Mucosa of rectum (tissue), 2 donors: ENCODE data around the gene USP12.
"Not testable (repeated sequence)": the region's sequence is repeated elsewhere in the genome, so short reads cannot be mapped to it uniquely, and the experiment has no call there.

ENCODE experiments used
- H3K27ac ChIP-seq, 2 donors: one replicate each; pipeline ENCODE4 v1.7.0; 2013; ENCODE audit warnings: inconsistent platforms in 2 of 2, low read depth in 2 of 2, low read length in 2 of 2
- H3K27me3 ChIP-seq, 2 donors: one replicate each; pipeline ENCODE4 v1.7.0; 2013; ENCODE audit warnings: low read length in 2 of 2; ENCODE audit not compliant: control insufficient read depth in 2 of 2, insufficient read depth in 2 of 2
- H3K36me3 ChIP-seq, 2 donors: one replicate each; pipeline ENCODE4 v1.7.0; 2013; ENCODE audit warnings: low read length in 2 of 2; ENCODE audit not compliant: control insufficient read depth in 2 of 2, insufficient read depth in 2 of 2
- H3K4me1 ChIP-seq, 2 donors: one replicate each; pipeline ENCODE4 v1.7.0; 2013; ENCODE audit warnings: low read length in 2 of 2, mild to moderate bottlenecking in 1 of 2; ENCODE audit not compliant: control insufficient read depth in 2 of 2, insufficient read depth in 2 of 2
- H3K4me3 ChIP-seq, 2 donors: one replicate each; pipeline ENCODE4 v1.7.0; 2013; ENCODE audit warnings: low read length in 2 of 2
- H3K9ac ChIP-seq, 2 donors: one replicate each; pipeline ENCODE4 v1.7.0; 2013; ENCODE audit warnings: low read length in 2 of 2, low read depth in 1 of 2, mild to moderate bottlenecking in 1 of 2
- H3K9me3 ChIP-seq, 2 donors: one replicate each; pipeline ENCODE4 v1.7.0; 2013; ENCODE audit warnings: low read length in 2 of 2; ENCODE audit not compliant: control insufficient read depth in 2 of 2
- donor health status: healthy.
- donor health status: Normal muscosa, but diverticular disease.

The USP12 gene

DNA sequence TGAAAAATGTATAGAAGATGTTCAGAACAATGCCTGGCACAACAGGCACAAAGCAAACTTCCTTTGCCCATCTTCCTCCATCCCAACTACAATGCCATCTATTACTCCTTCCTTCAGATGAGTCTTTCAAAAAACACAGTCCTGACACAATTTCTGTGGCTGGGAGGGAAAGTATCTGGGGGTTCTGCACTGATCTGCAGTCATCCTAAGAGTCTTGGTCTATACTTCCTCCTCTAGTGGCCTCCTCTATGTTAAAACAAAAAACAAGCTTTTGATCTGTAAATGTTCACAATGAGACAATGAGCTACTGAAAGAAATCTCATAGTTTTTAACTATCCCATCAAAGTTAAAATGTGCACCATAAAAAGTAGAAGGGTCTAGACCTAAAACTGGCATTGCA is 44.8 kb downstream of the USP12 start:
- Histone ChIP-seq H3K4me3 (no peak overlapping the region), H3K27me3 (no peaks in the 10 kb centered on the region), H3K27ac (no peak overlapping the region), H3K9ac (no peak overlapping the region), H3K4me1 (peaks cover 0 to 3% of the 10 kb centered on the region in 2 donors), H3K9me3 (no peaks in the 10 kb centered on the region), H3K36me3 (no peaks in the 10 kb centered on the region)

DNA sequence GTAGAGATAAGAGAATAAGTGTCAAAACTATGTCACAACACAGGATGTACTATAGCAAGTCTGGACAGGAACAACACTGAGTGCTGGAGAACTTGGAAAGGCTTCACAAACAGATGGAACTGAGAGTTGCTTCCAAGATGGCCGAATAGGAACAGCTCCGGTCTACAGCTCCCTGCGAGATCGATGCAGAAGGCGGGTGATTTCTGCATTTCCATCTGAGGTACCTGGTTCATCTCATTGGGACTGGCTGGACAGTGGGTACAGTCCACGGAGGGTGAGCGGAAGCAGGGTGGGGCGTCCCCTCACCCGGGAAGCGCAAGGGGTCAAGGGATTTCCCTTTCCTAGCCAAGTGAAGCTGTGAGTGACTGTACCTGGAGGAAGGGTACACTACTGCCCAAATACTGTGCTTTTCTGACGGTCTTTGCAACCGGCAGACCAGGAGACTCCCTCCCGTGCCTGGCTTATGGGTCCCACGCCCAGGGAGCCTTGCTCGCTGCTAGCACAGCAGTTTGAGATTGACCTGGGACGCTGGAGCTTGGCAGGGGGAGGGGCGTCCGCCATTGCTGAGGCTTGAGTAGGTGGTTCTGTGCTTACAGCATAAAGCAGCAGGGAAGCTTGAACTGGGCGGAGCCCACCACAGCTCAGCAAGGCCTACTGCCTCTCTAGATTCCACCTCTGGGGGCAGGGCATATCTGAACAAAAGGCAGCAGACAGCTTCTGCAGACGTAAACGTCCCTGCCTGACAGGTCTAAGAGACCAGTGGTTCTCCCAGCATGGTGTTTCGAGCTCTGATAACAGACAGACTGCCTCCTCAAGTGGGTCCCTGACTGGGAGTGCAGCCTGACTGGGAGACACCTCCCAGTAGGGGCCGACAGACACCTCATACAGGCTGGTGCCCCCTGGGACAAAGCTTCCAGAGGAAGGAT is 46.0 kb downstream of the USP12 start:
- no peaks in the 10 kb centered on the region for H3K9me3 ChIP-seq
- H3K9ac ChIP-seq, result no peak overlapping the region
- H3K4me3 ChIP-seq, result no peak overlapping the region
- H3K36me3 ChIP-seq, result no peaks in the 10 kb centered on the region
- no peak overlapping the region for H3K27ac ChIP-seq
- no peaks in the 10 kb centered on the region for H3K4me1 ChIP-seq
- no peaks in the 10 kb centered on the region for H3K27me3 ChIP-seq

DNA sequence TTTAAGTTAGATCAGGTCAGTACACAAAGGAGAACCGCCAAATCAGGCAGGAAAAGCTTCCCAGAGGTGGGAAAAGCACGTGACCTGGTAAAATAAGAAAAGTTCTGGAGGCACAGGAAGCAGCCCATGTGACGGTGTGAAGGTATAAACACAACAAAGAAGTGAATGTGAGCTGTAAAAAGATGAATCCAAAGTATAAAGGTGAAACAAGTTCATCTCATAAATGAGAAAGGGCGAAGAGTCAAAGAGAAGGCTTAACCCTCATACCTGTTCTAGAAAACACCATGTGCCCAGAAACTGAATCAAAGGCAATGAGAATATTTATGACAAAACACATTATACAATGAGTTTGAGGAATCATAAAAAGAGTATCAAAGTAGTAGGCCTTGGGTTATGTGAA is 47.0 kb downstream of the USP12 start:
- H3K27ac ChIP-seq, result no peak overlapping the region

DNA sequence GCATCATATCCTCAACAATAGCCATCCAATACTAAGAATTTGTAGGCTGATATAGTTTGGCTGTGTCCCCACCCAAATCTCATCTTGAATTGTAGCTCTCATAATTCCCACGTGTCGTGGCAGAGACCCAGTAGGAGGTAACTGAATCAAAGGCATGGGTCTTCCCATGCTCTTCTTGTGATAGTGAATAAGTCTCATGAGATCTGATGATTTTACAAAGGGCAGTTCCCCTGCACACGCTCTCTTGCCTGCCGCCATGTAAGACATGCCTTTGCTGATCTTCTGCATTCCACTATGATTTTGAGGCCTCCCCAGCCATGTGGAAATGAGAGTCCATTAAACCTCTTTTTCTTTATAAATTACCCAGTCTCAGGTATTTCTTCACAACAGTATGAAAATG is 48.2 kb downstream of the USP12 start:
- H3K36me3 ChIP-seq, H3K27ac ChIP-seq, H3K9me3 ChIP-seq, H3K27me3 ChIP-seq, H3K4me1 ChIP-seq, H3K4me3 ChIP-seq, H3K9ac ChIP-seq: not testable (repeated sequence)

More for the DNA sequence above, 47.0 kb downstream of the USP12 start:
- H3K4me1 ChIP-seq, result no peaks in the 10 kb centered on the region
- H3K9me3 ChIP-seq, result no peaks in the 10 kb centered on the region
- H3K4me3 ChIP-seq, result no peak overlapping the region
- no peak overlapping the region for H3K9ac ChIP-seq
- H3K36me3 ChIP-seq, result no peaks in the 10 kb centered on the region
- H3K27me3 ChIP-seq, result no peaks in the 10 kb centered on the region

DNA sequence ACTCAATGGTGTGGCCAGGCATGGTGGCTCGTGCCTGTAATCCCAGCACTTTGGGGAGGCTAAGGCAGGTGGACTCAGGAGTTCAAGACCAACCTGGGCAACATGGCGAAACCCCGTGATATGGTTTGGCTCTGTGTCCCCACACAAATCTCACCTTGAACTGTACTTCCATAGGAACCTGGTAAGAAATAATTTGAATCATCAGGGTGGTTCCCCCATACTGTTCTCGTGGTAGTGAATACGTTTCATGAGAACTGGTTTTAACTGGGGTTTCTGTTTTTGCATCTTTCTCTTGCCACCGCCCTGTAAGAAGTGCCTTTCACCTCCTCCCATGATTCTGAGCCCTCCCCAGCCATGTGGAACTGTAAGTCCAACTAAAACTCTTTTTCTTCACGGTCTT is 49.6 kb downstream of the USP12 start:
- no peak overlapping the region for H3K9ac ChIP-seq
- peaks cover 0 to 5% of the 10 kb centered on the region in 2 donors for H3K4me1 ChIP-seq
- no peak overlapping the region for H3K27ac ChIP-seq
- no peaks in the 10 kb centered on the region for H3K9me3 ChIP-seq
- no peak overlapping the region for H3K4me3 ChIP-seq
- H3K36me3 ChIP-seq, result no peaks in the 10 kb centered on the region
- H3K27me3 ChIP-seq, result no peaks in the 10 kb centered on the region

DNA sequence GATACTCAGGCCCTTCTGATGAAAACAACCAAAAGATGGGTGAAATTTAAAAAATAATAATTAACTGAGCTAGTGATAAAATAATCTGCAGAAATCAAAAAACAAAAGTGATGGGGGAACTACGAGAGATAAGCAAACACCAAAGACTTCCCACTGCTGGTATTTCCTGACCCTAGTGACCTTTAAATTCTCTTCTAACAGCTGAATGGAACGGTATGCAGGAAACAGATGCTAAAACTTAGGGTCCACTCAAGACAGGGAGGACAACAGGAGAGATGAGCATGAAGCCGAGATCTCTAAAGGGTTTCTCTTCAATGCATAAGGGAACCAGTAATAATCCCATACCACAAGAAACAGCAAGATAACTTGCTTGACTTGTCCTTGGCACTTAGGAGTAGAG is 50.8 kb downstream of the USP12 start:
- H3K4me1 ChIP-seq, result peaks cover 0 to 5% of the 10 kb centered on the region in 2 donors
- no peak overlapping the region for H3K9ac ChIP-seq
- H3K27me3 ChIP-seq, result no peaks in the 10 kb centered on the region
- no peaks in the 10 kb centered on the region for H3K9me3 ChIP-seq
- H3K36me3 ChIP-seq, result no peaks in the 10 kb centered on the region
- H3K27ac ChIP-seq, result no peak overlapping the region
- no peak overlapping the region for H3K4me3 ChIP-seq

DNA sequence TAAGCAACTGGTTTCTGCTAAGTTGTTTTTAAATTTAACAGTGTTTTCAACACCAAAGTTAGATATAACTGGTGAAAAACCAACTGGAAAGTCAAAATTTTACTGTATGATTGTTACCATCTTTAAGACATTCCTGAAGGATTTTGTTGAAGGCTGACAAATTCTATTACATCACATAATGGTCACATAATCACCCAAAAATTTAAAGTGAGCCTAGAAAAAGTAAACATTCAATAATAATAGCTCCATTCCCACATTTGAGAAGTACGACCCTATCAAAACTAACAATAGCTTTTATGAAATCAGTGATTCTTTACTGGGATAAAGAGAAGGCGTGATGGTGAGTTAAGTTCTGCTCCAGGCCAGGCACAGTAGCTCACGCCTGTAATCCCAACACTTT is 51.6 kb downstream of the USP12 start:
- Histone ChIP-seq H3K9ac (no peak overlapping the region), H3K4me3 (no peak overlapping the region), H3K27me3 (no peaks in the 10 kb centered on the region), H3K9me3 (no peaks in the 10 kb centered on the region), H3K36me3 (peaks cover 2 to 4% of the 10 kb centered on the region in 2 donors), H3K27ac (no peak overlapping the region), H3K4me1 (peaks cover 0 to 5% of the 10 kb centered on the region in 2 donors)

DNA sequence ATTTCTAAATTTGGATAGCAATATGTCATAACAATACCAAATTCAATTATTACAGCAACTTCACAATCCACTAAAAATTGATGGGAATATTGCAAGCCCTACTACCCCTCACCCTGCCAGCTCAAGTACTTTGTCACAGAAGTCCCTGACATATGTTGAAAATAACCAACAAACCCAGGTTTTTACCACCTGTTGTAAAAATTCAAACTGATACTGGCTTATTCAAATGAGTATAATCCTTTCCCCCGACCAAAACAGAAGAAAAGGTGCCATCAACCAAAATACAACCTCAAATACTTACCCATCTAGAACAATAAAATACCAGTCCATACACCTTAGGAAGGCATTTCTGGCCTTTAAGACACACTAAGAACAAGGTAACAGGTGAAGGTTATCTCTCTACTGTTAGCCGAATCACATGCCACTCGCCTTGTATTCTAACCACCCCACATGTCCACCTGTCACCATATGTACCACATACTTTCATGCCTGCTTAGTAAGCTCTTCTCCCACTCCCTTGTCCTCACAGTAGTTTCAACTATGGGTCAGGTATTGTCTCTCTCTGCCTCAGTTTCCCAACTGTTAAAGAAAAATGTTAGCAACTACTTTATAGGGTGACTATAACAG is 53.1 kb downstream of the USP12 start:
- no peaks in the 10 kb centered on the region for H3K9me3 ChIP-seq
- no peak overlapping the region for H3K4me3 ChIP-seq
- peaks cover 2 to 4% of the 10 kb centered on the region in 2 donors for H3K36me3 ChIP-seq
- H3K9ac ChIP-seq, result no peak overlapping the region
- H3K27me3 ChIP-seq, result no peaks in the 10 kb centered on the region
- peaks cover 1 to 5% of the 10 kb centered on the region in 2 donors for H3K4me1 ChIP-seq
- no peak overlapping the region for H3K27ac ChIP-seq

DNA sequence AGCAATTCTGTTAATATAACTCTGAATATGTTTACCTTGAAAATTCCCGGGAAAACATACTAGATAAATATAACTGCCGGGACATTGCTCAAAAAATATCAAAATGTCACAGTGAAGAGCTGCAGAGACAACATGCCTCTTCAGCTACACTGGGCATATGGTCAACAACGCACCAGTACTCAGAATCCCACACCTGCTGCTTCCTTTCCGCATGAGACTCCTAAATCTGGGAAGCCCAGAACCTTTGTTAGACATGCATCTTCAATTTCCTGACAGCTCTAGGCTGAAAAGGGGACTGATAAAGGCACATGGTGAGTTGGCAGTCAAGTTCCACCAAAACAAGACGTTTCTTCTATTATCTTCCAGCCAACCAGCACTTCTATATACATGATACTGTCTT is 53.7 kb downstream of the USP12 start:
- no peak overlapping the region for H3K4me3 ChIP-seq
- peaks cover 3 to 5% of the 10 kb centered on the region in 2 donors for H3K4me1 ChIP-seq

DNA sequence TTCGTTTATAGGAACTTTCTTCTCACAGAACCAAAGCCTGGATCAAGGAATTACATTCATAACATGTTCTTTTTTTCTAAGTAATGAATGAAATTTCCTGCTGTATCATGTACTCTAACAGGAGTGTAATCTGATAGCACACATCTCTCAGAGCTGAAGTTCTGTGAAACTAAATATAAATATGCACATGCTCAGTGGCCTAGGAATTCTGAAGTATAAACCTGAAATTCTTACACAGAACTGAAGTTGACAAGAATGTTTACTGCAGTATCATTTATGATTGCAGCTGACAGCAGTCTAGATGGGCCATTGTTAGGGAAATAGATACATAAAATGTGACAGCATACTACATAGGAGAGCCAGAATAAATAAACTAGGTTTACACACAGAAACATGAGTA is 54.5 kb downstream of the USP12 start:
- Histone ChIP-seq H3K4me1 (peaks cover 3 to 5% of the 10 kb centered on the region in 2 donors), H3K9me3 (no peaks in the 10 kb centered on the region)

More for the DNA sequence above, 53.7 kb downstream of the USP12 start:
- no peaks in the 10 kb centered on the region for H3K9me3 ChIP-seq
- peaks cover 2 to 4% of the 10 kb centered on the region in 2 donors for H3K36me3 ChIP-seq
- H3K27me3 ChIP-seq, result no peaks in the 10 kb centered on the region
- H3K9ac ChIP-seq, result no peak overlapping the region
- H3K27ac ChIP-seq, result no peak overlapping the region

More for the DNA sequence above, 54.5 kb downstream of the USP12 start:
- H3K36me3 ChIP-seq, result peaks cover 2 to 4% of the 10 kb centered on the region in 2 donors
- no peak overlapping the region for H3K4me3 ChIP-seq
- H3K9ac ChIP-seq, result no peak overlapping the region
- H3K27ac ChIP-seq, result no peak overlapping the region
- H3K27me3 ChIP-seq, result no peaks in the 10 kb centered on the region
